Measurements from ENCODE around the gene DAAM2. TPM values are rescaled to one million over a fixed set of nuclear protein-coding genes. Genes with fewer than 3 reads are reported as not detected.

DAAM2 gene
- total RNA-seq, 2 experiments from 2014 or later: not detected

DNA sequence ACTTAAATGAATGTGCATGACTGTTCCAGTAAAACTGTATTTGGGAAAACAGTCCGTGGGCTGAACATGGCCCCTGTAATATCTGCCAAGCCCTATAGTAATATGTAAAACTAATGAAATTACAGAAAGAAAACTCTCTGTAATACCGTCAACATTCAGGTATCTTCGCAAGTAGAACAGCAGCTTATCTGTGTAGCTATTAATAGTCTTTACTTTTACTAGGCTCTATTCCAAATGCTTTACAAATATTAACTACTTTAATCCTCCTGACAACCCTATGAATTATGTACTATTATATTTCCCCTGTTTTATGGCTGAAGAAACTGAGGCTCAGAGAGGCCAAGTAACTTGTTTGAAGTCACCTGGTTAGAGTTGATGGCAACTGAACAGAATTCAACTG lies 57.1 kb downstream of the DAAM2 start:
- H3K36me3 ChIP-seq (ENCODE audit: insufficient read depth, low read length): no peaks in the 10 kb centered on the region
- no peaks in the 10 kb centered on the region for H3K9me3 Mint-ChIP-seq
- H3K36me3 Mint-ChIP-seq (ENCODE audit: low read depth): no peaks in the 10 kb centered on the region
- H3K27ac Mint-ChIP-seq: no peak overlapping the region
- H3K4me3 ChIP-seq (ENCODE audit: low read length): no peak overlapping the region
- intact Hi-C loops (cut with DNase I, micrococcal nuclease): no loop called here
- no peaks in the 10 kb centered on the region for H3K27me3 ChIP-seq (ENCODE audit: control insufficient read depth in 1 of 2, insufficient read depth in 2 of 2, low read length in 2 of 2)
- peaks cover 11% of the 10 kb centered on the region for H3K27me3 Mint-ChIP-seq
- TF ChIP-seq, protein P1, sequence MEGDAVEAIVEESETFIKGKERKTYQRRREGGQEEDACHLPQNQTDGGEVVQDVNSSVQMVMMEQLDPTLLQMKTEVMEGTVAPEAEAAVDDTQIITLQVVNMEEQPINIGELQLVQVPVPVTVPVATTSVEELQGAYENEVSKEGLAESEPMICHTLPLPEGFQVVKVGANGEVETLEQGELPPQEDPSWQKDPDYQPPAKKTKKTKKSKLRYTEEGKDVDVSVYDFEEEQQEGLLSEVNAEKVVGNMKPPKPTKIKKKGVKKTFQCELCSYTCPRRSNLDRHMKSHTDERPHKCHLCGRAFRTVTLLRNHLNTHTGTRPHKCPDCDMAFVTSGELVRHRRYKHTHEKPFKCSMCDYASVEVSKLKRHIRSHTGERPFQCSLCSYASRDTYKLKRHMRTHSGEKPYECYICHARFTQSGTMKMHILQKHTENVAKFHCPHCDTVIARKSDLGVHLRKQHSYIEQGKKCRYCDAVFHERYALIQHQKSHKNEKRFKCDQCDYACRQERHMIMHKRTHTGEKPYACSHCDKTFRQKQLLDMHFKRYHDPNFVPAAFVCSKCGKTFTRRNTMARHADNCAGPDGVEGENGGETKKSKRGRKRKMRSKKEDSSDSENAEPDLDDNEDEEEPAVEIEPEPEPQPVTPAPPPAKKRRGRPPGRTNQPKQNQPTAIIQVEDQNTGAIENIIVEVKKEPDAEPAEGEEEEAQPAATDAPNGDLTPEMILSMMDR (IDR thresholded peaks at IDR 0.05): no peak
- H3K4me3 Mint-ChIP-seq: no peak overlapping the region
- no peak for ATAC-seq (ENCODE audit: poor library complexity)
- H3K27ac ChIP-seq (ENCODE audit: low read depth in 1 of 2, low read length in 2 of 2): no peak overlapping the region
- ChIA-PET POLR2A (no interaction called here), CTCF (interaction anchor here (0.6 kb wide), 1 partner anchor 988 kb away, joined by 3 read pairs; no protein-coding TSS in a partner anchor)
- no peaks in the 10 kb centered on the region for H3K4me1 Mint-ChIP-seq (ENCODE audit: low read depth)
- no peaks in the 10 kb centered on the region for H3K4me1 ChIP-seq (ENCODE audit: insufficient read depth, low read length)
- H3K9me3 ChIP-seq (ENCODE audit: control insufficient read depth in 1 of 2, insufficient read depth in 1 of 2, low read length in 2 of 2): peaks cover 0 to 7% of the 10 kb centered on the region in 2 experiments
- DNase-seq: no peak

DNA sequence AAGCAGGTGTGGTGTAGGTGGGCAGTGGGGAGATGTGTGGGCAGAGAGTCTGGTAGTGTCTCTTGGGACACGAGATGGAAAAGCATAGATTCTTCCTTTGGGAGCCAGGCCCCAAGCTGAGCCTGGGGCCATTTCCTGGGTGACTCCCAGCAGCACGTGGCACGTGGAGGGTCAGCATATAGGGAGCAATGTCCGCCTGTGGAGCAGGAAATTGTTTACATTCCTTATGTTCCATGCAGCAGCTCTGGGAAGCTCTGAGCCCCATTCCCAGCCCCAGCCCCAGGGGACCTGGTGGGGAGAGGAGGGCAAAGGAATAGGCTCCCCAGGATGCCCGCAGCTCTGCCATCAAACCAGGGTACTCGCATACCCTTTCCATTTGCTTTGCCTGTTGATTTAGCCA lies 57.6 kb downstream of the DAAM2 start:
- no peaks in the 10 kb centered on the region for H3K36me3 ChIP-seq (ENCODE audit: insufficient read depth, low read length)
- intact Hi-C loops (cut with DNase I, micrococcal nuclease): no loop called here
- no peak overlapping the region for H3K27ac ChIP-seq (ENCODE audit: low read depth in 1 of 2, low read length in 2 of 2)
- ChIA-PET POLR2A (no interaction called here), CTCF (interaction anchor here (0.6 kb wide), 1 partner anchor 988 kb away, joined by 3 read pairs; no protein-coding TSS in a partner anchor)
- ATAC-seq (ENCODE audit: poor library complexity) (no peak), DNase-seq (no peak)
- no peak overlapping the region for H3K4me3 Mint-ChIP-seq
- no peak overlapping the region for H3K4me3 ChIP-seq (ENCODE audit: low read length)
- H3K9me3 Mint-ChIP-seq: no peaks in the 10 kb centered on the region
- no peaks in the 10 kb centered on the region for H3K4me1 Mint-ChIP-seq (ENCODE audit: low read depth)
- peaks cover 11% of the 10 kb centered on the region for H3K27me3 Mint-ChIP-seq
- TF ChIP-seq, protein P1 (IDR thresholded peaks at IDR 0.05): no peak
- peaks cover 0 to 7% of the 10 kb centered on the region in 2 experiments for H3K9me3 ChIP-seq (ENCODE audit: control insufficient read depth in 1 of 2, insufficient read depth in 1 of 2, low read length in 2 of 2)
- H3K27me3 ChIP-seq (ENCODE audit: control insufficient read depth in 1 of 2, insufficient read depth in 2 of 2, low read length in 2 of 2): no peaks in the 10 kb centered on the region
- H3K4me1 ChIP-seq (ENCODE audit: insufficient read depth, low read length): no peaks in the 10 kb centered on the region
- no peaks in the 10 kb centered on the region for H3K36me3 Mint-ChIP-seq (ENCODE audit: low read depth)
- H3K27ac Mint-ChIP-seq: no peak overlapping the region

DNA sequence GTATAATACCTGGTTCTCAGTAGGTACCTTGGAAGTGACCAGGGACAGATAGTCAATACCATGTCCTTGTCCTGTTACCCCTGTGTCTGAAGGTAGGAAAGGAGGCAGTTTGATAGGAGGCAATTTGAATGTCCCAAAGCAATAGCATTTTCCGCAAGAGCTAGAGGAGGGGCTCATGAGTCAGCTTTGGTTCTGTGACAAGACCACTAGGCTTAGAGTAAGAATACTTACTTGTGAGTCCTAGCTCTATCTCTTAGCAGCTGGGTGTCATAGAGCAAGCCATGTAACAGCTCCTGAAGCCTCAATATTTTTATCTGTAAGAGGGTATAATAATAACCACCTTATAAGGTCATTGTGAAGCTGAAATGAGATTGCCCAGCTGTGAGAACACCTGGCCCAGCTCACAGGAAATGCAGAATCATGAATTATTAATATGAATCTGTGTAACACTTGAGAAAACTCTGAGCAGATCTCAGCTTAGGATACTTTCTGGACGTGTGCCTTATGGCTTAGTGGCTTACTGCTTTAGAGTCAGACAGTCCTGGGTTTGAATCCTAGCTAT lies 58.6 kb downstream of the DAAM2 start:
- no peaks in the 10 kb centered on the region for H3K9me3 Mint-ChIP-seq
- CTCF ChIA-PET: no interaction called here

More for the DNA sequence above, 58.6 kb downstream of the DAAM2 start:
- Histone ChIP-seq H3K4me1 (ENCODE audit: insufficient read depth, low read length) (no peaks in the 10 kb centered on the region), H3K27ac (ENCODE audit: low read depth in 1 of 2, low read length in 2 of 2) (no peak overlapping the region), H3K9me3 (ENCODE audit: control insufficient read depth in 1 of 2, insufficient read depth in 1 of 2, low read length in 2 of 2) (peaks cover 0 to 7% of the 10 kb centered on the region in 2 experiments), H3K4me3 (ENCODE audit: low read length) (no peak overlapping the region), H3K36me3 (ENCODE audit: insufficient read depth, low read length) (no peaks in the 10 kb centered on the region), H3K27me3 (ENCODE audit: control insufficient read depth in 1 of 2, insufficient read depth in 2 of 2, low read length in 2 of 2) (no peaks in the 10 kb centered on the region)
- Mint-ChIP-seq H3K27me3 (peaks cover 14% of the 10 kb centered on the region), H3K36me3 (ENCODE audit: low read depth) (no peaks in the 10 kb centered on the region), H3K27ac (no peak overlapping the region), H3K4me3 (no peak overlapping the region), H3K4me1 (ENCODE audit: low read depth) (no peaks in the 10 kb centered on the region)
- intact Hi-C loops (cut with DNase I, micrococcal nuclease): no loop called here
- DNase-seq (no peak), ATAC-seq (ENCODE audit: poor library complexity) (no peak)
- TF ChIP-seq, protein P1 (IDR thresholded peaks at IDR 0.05): no peak
- POLR2A ChIA-PET: no interaction called here
